ENCODE data around the gene COL1A2.

Gene COL1A2

GRCh38 chr7:94471604-94472003 lies 76.9 kb downstream of the COL1A2 start:
- H3K4me1 ChIP-seq, result no peaks in the 10 kb centered on the region
- H3K4me3 ChIP-seq (ENCODE audit: low read depth, low read length), result no peak overlapping the region
- TF ChIP-seq, protein P1, sequence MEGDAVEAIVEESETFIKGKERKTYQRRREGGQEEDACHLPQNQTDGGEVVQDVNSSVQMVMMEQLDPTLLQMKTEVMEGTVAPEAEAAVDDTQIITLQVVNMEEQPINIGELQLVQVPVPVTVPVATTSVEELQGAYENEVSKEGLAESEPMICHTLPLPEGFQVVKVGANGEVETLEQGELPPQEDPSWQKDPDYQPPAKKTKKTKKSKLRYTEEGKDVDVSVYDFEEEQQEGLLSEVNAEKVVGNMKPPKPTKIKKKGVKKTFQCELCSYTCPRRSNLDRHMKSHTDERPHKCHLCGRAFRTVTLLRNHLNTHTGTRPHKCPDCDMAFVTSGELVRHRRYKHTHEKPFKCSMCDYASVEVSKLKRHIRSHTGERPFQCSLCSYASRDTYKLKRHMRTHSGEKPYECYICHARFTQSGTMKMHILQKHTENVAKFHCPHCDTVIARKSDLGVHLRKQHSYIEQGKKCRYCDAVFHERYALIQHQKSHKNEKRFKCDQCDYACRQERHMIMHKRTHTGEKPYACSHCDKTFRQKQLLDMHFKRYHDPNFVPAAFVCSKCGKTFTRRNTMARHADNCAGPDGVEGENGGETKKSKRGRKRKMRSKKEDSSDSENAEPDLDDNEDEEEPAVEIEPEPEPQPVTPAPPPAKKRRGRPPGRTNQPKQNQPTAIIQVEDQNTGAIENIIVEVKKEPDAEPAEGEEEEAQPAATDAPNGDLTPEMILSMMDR (IDR thresholded peaks at IDR 0.05; ENCODE audit: low read depth, low read length), result no peak
- H3K27me3 ChIP-seq, result no peaks in the 10 kb centered on the region
- H3K9me3 ChIP-seq, result no peaks in the 10 kb centered on the region
- no peaks in the 10 kb centered on the region for H3K36me3 ChIP-seq
- no peak for DNase-seq

DNA sequence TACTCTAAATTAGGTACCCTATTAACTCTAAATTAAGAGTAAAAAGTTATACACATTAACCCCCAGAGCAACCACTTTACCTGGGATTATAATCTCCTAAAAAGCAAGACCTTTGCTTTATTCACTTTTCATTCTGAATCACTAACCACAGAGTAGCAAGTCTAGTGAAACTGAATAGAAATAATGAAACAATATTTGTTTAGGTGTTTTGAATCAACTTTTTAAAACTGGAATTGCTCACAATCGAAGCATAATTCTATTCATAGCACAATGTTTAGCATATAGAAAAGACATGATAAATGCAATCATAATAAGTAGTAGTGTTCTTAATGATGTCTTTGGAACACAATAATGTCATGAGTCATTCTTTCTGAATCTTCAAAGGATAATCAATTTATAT lies 77.9 kb downstream of the COL1A2 start:
- Histone ChIP-seq H3K27me3 (no peaks in the 10 kb centered on the region; the same call in 1 of the 2 replicates), H3K4me3 (ENCODE audit: low read depth, low read length) (no peak overlapping the region), H3K4me1 (no peaks in the 10 kb centered on the region), H3K36me3 (no peaks in the 10 kb centered on the region), H3K9me3 (no peaks in the 10 kb centered on the region)
- TF ChIP-seq, protein P1 (IDR thresholded peaks at IDR 0.05; ENCODE audit: low read depth, low read length), result no peak
- DNase-seq, result no peak

GRCh38 chr7:94476251-94476840 lies 81.7 kb downstream of the COL1A2 start:
- no peak overlapping the region for H3K4me3 ChIP-seq (ENCODE audit: low read depth, low read length)
- H3K9me3 ChIP-seq, result no peaks in the 10 kb centered on the region
- no peaks in the 10 kb centered on the region; the same call in none of the 2 replicates for H3K27me3 ChIP-seq
- no peaks in the 10 kb centered on the region for H3K36me3 ChIP-seq
- H3K4me1 ChIP-seq, result no peaks in the 10 kb centered on the region
- DNase-seq, result no peak
- TF ChIP-seq, protein P1 (IDR thresholded peaks at IDR 0.05; ENCODE audit: low read depth, low read length), result no peak

DNA sequence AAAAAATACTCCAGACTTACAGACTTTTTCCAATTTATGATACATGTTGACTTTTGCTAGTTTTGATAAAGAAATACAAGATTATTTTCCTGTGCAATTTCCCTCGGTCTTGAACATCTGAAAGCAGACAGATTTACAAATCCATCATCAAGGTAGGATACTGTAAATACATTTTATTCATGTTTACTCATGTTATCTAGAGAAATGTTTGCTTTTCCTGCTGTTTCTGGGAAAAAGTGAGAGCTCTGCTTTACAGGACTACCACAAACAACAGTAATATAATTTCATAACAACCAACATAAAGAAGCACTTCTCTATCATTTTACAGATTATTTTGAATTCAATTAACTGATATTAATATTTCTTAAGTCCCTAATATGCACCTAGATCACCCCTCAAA lies 83.2 kb downstream of the COL1A2 start:
- no peaks in the 10 kb centered on the region for H3K36me3 ChIP-seq

DNA sequence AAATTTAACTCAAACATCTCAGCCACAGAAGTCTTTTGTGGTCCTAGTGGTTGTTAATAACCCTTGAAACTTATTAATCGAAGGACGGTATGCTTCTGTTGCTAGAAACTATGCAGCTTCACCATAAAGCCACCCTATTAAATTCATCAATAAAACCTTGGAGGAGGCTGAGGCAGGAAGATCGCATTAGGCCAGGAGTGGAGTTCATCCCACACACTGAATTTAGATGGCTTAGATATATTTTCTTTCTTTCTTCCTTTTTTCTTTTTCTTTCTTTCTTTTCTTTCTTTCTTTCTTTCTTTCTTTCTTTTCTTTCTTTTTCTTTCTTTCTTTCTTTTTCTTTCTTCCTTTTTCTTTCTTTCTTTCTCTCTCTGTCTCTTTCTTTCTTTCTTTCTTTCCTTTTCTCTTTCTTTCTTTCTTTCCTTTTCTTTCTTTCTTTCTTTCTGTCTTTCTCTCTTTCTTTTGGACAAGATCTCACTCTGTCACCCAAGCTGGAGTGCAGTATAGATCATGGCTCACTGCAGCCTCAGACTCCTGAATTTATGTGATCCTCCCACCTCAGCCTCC lies 84.0 kb downstream of the COL1A2 start:
- Histone ChIP-seq H3K9me3 (no peaks in the 10 kb centered on the region), H3K4me3 (ENCODE audit: low read depth, low read length) (no peak overlapping the region), H3K4me1 (no peaks in the 10 kb centered on the region), H3K27me3 (no peaks in the 10 kb centered on the region; the same call in none of the 2 replicates), H3K36me3 (no peaks in the 10 kb centered on the region)
- TF ChIP-seq, protein P1 (IDR thresholded peaks at IDR 0.05; ENCODE audit: low read depth, low read length), result no peak
- no peak for DNase-seq

More for the DNA sequence above, 83.2 kb downstream of the COL1A2 start:
- H3K9me3 ChIP-seq, result no peaks in the 10 kb centered on the region
- no peaks in the 10 kb centered on the region for H3K4me1 ChIP-seq
- H3K27me3 ChIP-seq, result no peaks in the 10 kb centered on the region; the same call in none of the 2 replicates
- H3K4me3 ChIP-seq (ENCODE audit: low read depth, low read length), result no peak overlapping the region
- TF ChIP-seq, protein P1 (IDR thresholded peaks at IDR 0.05; ENCODE audit: low read depth, low read length), result no peak
- no peak for DNase-seq

Data from BE2C (cell line).